Measurements from ENCODE around the gene SCRT2. TPM values are rescaled to one million over a fixed set of nuclear protein-coding genes. Genes with fewer than 3 reads are reported as not detected.

The SCRT2 gene
- total and polyA plus RNA-seq, 2 of the 8 experiments (the other 6 are each of a cell fraction or from before 2014, with no cell fraction given), result 0.12 to 0.34 TPM

GRCh38 chr20:695165-695866 lies 19.7 kb upstream of the SCRT2 start (continued):
- no peak for TF ChIP-seq CHD7 (IDR thresholded peaks at IDR 0.05; ENCODE audit: insufficient replicate concordance, low read length)
